K562 (cell line): ENCODE results near the gene TMTC2. TPM values are rescaled to one million over a fixed set of nuclear protein-coding genes. Genes with fewer than 3 reads are reported as not detected.

ENCODE experiments used
- ATAC-seq: fragments of 200-7000 bp; cut with Tn5 transposase; 3 replicates; pipeline ENCODE4 v1.9.1; 2020; ENCODE audit warnings: moderate library complexity
- BruUV-seq: library from RNA; stranded (reverse); fragments of 400-500 nt; replicated peaks from 2 replicates; lab custom pipeline; 2021; lab: Mats Ljungman, UMichigan
- CTCF ChIA-PET: fragments of 300-600 bp; formaldehyde crosslinking; extraction: SDS; loops from one replicate; lab custom pipeline; 2021; ENCODE audit warnings: low intra/inter-chr PET ratio; lab: Yijun Ruan, JAX
- POLR2A ChIA-PET: fragments of 300-600, 350-650 bp; sonication (Branson Sonifier 250); formaldehyde crosslinking; extraction: SDS; loops from one replicate; lab custom pipeline; 2021; ENCODE audit warnings: antibody characterized with exemption, inconsistent platforms; lab: Yijun Ruan, JAX
- DNase-seq, 4 experiments: peaks; one replicate each; pipeline versions ENCODE4 v3.0.0 to v3.0.0-alpha.2; 2011 to 2018; ENCODE audit warnings: low spot score in 3 of 4, mixed read lengths in 3 of 4; ENCODE audit errors: extremely low read depth in 1 of 4
- FAIRE-seq: peaks from 2 replicates; lab custom pipeline; 2011; peaks lifted over from hg19 to GRCh38; lab: Jason Lieb, UNC
- H2AFZ ChIP-seq: 2 replicates; pipeline ENCODE4 v1.6.0; 2011; ENCODE audit warnings: low read depth, low read length, control low read depth, inconsistent platforms
- H3K27ac ChIP-seq: fragments of 200-600 bp; 3 replicates; pipeline ENCODE4 v1.8.0; 2011; ENCODE audit warnings: low read depth, mild to moderate bottlenecking, control low read depth, inconsistent platforms, low read length, moderate library complexity, mixed read lengths; ENCODE audit errors: extremely low read depth
- H3K27me3 ChIP-seq, 2 experiments: fragments of 300-600 bp in 1 of 2; 2 replicates in 1 of 2; 3 replicates in 1 of 2; pipeline versions ENCODE4 v1.6.0 to v1.8.0; 2011; ENCODE audit warnings: inconsistent platforms in 2 of 2, low read length in 2 of 2, mild to moderate bottlenecking in 1 of 2, mixed read lengths in 1 of 2, moderate library complexity in 1 of 2; ENCODE audit not compliant: control insufficient read depth in 2 of 2, insufficient read depth in 2 of 2
- H3K36me3 ChIP-seq: fragments of 300-600 bp; 3 replicates; pipeline ENCODE4 v1.8.0; 2011; ENCODE audit warnings: mild to moderate bottlenecking, low read length, inconsistent platforms; ENCODE audit not compliant: control insufficient read depth, insufficient read depth
- H3K4me1 ChIP-seq, 2 experiments: fragments of 200-600 bp in 1 of 2; replicated peaks in 1 of 2; 2 replicates in 1 of 2; 3 replicates in 1 of 2; pipeline versions ENCODE4 v1.5.1 to v1.8.0; 2011; ENCODE audit warnings: inconsistent platforms in 2 of 2, low read length in 2 of 2, mild to moderate bottlenecking in 1 of 2, mixed read lengths in 1 of 2, moderate library complexity in 1 of 2; ENCODE audit not compliant: control insufficient read depth in 2 of 2, insufficient read depth in 2 of 2
- H3K4me2 ChIP-seq: 2 replicates; pipeline ENCODE4 v1.6.1; 2011; ENCODE audit warnings: low read length, control low read depth, inconsistent platforms, mixed read lengths; ENCODE audit not compliant: insufficient read depth
- H3K4me3 ChIP-seq: fragments of 200-600 bp; sonication (generic), shearing (Covaris generic); 2 replicates; pipeline ENCODE4 v1.5.1; 2016; ENCODE audit warnings: control low read depth, inconsistent platforms
- H3K79me2 ChIP-seq: fragments of 200-600 bp; 3 replicates; pipeline ENCODE4 v1.8.0; 2011; ENCODE audit warnings: low read length, inconsistent platforms; ENCODE audit not compliant: control insufficient read depth, insufficient read depth
- H3K9ac ChIP-seq, 2 experiments: 2 replicates each; pipeline versions ENCODE4 v1.6.0 to v1.6.1; 2011; ENCODE audit warnings: low read depth in 2 of 2, low read length in 2 of 2, control low read depth in 1 of 2, inconsistent platforms in 1 of 2, mild to moderate bottlenecking in 1 of 2, mixed read lengths in 1 of 2; ENCODE audit not compliant: insufficient read depth in 1 of 2
- H3K9me1 ChIP-seq: one replicate; pipeline ENCODE4 v1.6.0; 2011; ENCODE audit warnings: inconsistent platforms, mild to moderate bottlenecking, low read length, moderate library complexity; ENCODE audit not compliant: control insufficient read depth, insufficient read depth
- H3K9me3 ChIP-seq: replicated peaks from 2 replicates; pipeline ENCODE4 v1.5.1; 2011; ENCODE audit warnings: low read depth, low read length, inconsistent platforms; ENCODE audit not compliant: control insufficient read depth, insufficient read depth
- H4K20me1 ChIP-seq: replicated peaks from 2 replicates; pipeline ENCODE4 v1.6.1; 2011; ENCODE audit warnings: low read length, inconsistent platforms, mixed read lengths; ENCODE audit not compliant: control insufficient read depth, insufficient read depth
- AFF4 ChIP-seq: sonication (generic); formaldehyde crosslinking; IDR thresholded peaks from 2 replicates; pipeline ENCODE4 v1.8.0; 2023; ENCODE audit warnings: mild to moderate bottlenecking, missing genetic modification reagents
- CC2D1A ChIP-seq: fragments of 450-650 bp; IDR thresholded peaks from 2 replicates; pipeline ENCODE4 v1.6.1; 2017; ENCODE audit warnings: mild to moderate bottlenecking
- ELF1 ChIP-seq: fragments of 200-800 bp; sonication (Bioruptor generic); IDR thresholded peaks from 2 replicates; pipeline ENCODE4 v1.6.1; 2016; ENCODE audit warnings: missing genetic modification characterization, missing compliant biosample characterization
- ELK1 ChIP-seq: sonication (generic); formaldehyde crosslinking; IDR thresholded peaks from 2 replicates; pipeline ENCODE4 v1.8.1; 2022; ENCODE audit warnings: missing genetic modification reagents
- FOXJ2 ChIP-seq: fragments of 200-800 bp; sonication (Bioruptor generic); IDR thresholded peaks from 2 replicates; pipeline ENCODE4 v1.6.1; 2016; ENCODE audit warnings: missing genetic modification characterization, missing compliant biosample characterization
- HDGF ChIP-seq: fragments of 450-650 bp; IDR thresholded peaks from 2 replicates; pipeline ENCODE4 v1.6.1; 2016
- HEY1 ChIP-seq: fragments of 250-450 bp; sonication (Bioruptor Pico); IDR thresholded peaks from 2 replicates; pipeline ENCODE4 v1.5.0; 2020; ENCODE audit warnings: mild to moderate bottlenecking, moderate library complexity, borderline replicate concordance
- MEF2A ChIP-seq: IDR thresholded peaks from 2 replicates; pipeline ENCODE4 v1.6.1; 2011; ENCODE audit warnings: low read depth, mild to moderate bottlenecking, low read length, moderate library complexity; ENCODE audit not compliant: control insufficient read depth
- RBM25 ChIP-seq: fragments of 200-400 bp; formaldehyde crosslinking; IDR thresholded peaks from 2 replicates; pipeline ENCODE4 v1.6.1; 2018; ENCODE audit warnings: low read length, low read depth, moderate library complexity; ENCODE audit not compliant: severe bottlenecking
- SIX5 ChIP-seq, 2 experiments: IDR thresholded peaks; 2 replicates each; pipeline ENCODE4 v1.6.1; 2011; ENCODE audit warnings: low read length in 2 of 2, borderline replicate concordance in 1 of 2, low read depth in 1 of 2, mild to moderate bottlenecking in 1 of 2, moderate library complexity in 1 of 2; ENCODE audit not compliant: insufficient read depth in 1 of 2
- TSC22D4 ChIP-seq: fragments of 450-650 bp; IDR thresholded peaks from 2 replicates; pipeline ENCODE4 v1.6.1; 2016; ENCODE audit warnings: missing genetic modification characterization, missing biosample characterization, control low read depth
- ZBTB8A ChIP-seq: fragments of 450-650 bp; IDR thresholded peaks from 2 replicates; pipeline ENCODE4 v1.6.1; 2018; ENCODE audit warnings: mild to moderate bottlenecking, moderate library complexity; ENCODE audit not compliant: partially characterized antibody
- ZFP30 ChIP-seq: fragments of 250-450 bp; sonication (Bioruptor Pico); IDR thresholded peaks from 2 replicates; pipeline ENCODE4 v1.8.0; 2022; ENCODE audit warnings: moderate library complexity, mild to moderate bottlenecking, inconsistent platforms, borderline replicate concordance
- ZMIZ1 ChIP-seq, 2 experiments: fragments of 150-350 bp in 1 of 2; IDR thresholded peaks; 2 replicates each; pipeline ENCODE4 v1.6.1; 2012 to 2016; ENCODE audit warnings: low read depth in 2 of 2, low read length in 2 of 2, mild to moderate bottlenecking in 1 of 2, moderate library complexity in 1 of 2
- ZNF668 ChIP-seq: fragments of 250-450 bp; sonication (Bioruptor Pico); IDR thresholded peaks from 2 replicates; pipeline ENCODE4 v1.8.0; 2022; ENCODE audit warnings: mild to moderate bottlenecking, inconsistent platforms
- WGBS: fragments of 100-300 bp; shearing (Covaris generic); methylation state at CpG from one replicate; pipeline ENCODE4 v1.1.6; 2016; ENCODE audit warnings: low coverage, mixed read lengths; ENCODE audit not compliant: insufficient coverage; ENCODE audit errors: missing lambda C conversion rate; 5-methylcytosine and 5-hydroxymethylcytosine counted together
- in situ Hi-C: fragments of 300-500 bp; cut with MboI; formaldehyde crosslinking; loops from 4 replicates; pipeline ENCODE4 v1.15.0; 2018; ENCODE audit warnings: inconsistent platforms, mixed read lengths
- intact Hi-C: fragments of 100-400 bp; cut with micrococcal nuclease; formaldehyde crosslinking; loops from 2 replicates; pipeline ENCODE4 v1.14.2; 2022
- polyA plus RNA-seq, 8 experiments: library from polyadenylated mRNA; depleted of rRNA in 4 of 8; stranded (reverse) in 5 of 8; unstranded in 3 of 8; fragments of >200 nt; fragmentation: Nextera tagmentation in 2 of 8; fragmentation: Illumina TruSeq in 1 of 8; extraction: Ambion mirVana in 2 of 8; extraction: Trizol in 1 of 8; gene quantifications; 2 replicates each; pipeline versions ENCODE4 v1.2.1 to v1.2.3, GENCODE V29; 2011 to 2014; ENCODE audit warnings: inconsistent platforms in 1 of 8, missing spikeins in 1 of 8
- total RNA-seq, 7 experiments: library from RNA; depleted of rRNA in 6 of 7; stranded (reverse); fragments of >200 nt in 6 of 7; fragmentation: Illumina TruSeq in 2 of 7; extraction: Trizol in 2 of 7; gene quantifications; 2 replicates each; pipeline versions ENCODE4 v1.2.1 to v1.2.3, GENCODE V29; 2011 to 2021; ENCODE audit warnings: low replicate concordance in 1 of 7

Gene TMTC2
- total and polyA plus RNA-seq, 9 of the 15 experiments (the other 6 are each of a cell fraction or from before 2014, with no cell fraction given) = 0.29 to 1.1 (median 0.55) TPM

DNA sequence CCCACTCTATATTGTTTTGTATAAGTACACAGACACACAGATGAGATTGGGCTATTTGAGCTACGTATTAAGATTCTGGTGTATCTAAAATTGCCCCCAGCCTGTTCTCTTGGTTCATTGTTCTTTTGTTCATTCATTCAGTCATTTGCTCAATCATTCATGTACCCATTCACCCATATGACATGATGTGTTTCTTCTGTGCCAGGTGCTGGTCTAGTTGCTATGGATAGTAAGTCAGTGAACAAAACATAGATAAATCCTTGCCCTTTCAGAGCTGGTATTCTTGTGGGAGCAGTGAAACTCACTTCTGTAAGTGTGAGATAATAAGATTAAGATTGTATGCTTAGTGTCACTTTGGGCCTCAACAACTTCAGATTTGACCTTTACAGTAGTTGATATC is 191.3 kb downstream of the TMTC2 start:
- H3K9me1 ChIP-seq = no peaks in the 10 kb centered on the region
- FAIRE-seq (no peak), ATAC-seq (no peak), DNase-seq (no peak)
- no peaks in the 10 kb centered on the region for H4K20me1 ChIP-seq
- no peaks in the 10 kb centered on the region for H3K36me3 ChIP-seq
- H2AFZ ChIP-seq = no peak overlapping the region
- POLR2A ChIA-PET = no interaction called here
- intact Hi-C loops = no loop called here
- in situ Hi-C loops = no loop called here
- no peaks in the 10 kb centered on the region for H3K9me3 ChIP-seq
- H3K9ac ChIP-seq = no peak overlapping the region
- H3K4me3 ChIP-seq = no peak overlapping the region
- H3K27ac ChIP-seq = no peak overlapping the region
- H3K4me1 ChIP-seq = no peaks in the 10 kb centered on the region
- H3K79me2 ChIP-seq = no peaks in the 10 kb centered on the region
- H3K27me3 ChIP-seq = no peaks in the 10 kb centered on the region
- H3K4me2 ChIP-seq = no peak overlapping the region
- CTCF ChIA-PET = no interaction called here
- BruUV-seq = no TSS peak
- WGBS = 0% methylated on average over 1 of the region's 1 CpG
- TF ChIP-seq MEF2A = no peak
- no peak for TF ChIP-seq CC2D1A
- TF ChIP-seq ELK1 (CRISPR knock-in tag) = no peak
- no peak for TF ChIP-seq ELF1 (tag)
- no peak for TF ChIP-seq FOXJ2
- TF ChIP-seq ZBTB8A = no peak
- TF ChIP-seq ZNF668 (CRISPR knock-in tag) = no peak
- TF ChIP-seq HEY1 (CRISPR knock-in tag) = no peak
- no peak for TF ChIP-seq AFF4 (CRISPR knock-in tag)
- TF ChIP-seq SIX5 (IDR thresholded peaks at IDR 0.05; ENCODE audit: borderline replicate concordance in 1 of 2, insufficient read depth in 1 of 2, low read depth in 1 of 2, low read length in 2 of 2) = no peak
- TF ChIP-seq ZMIZ1 (IDR thresholded peaks at IDR 0.05; ENCODE audit: low read depth in 2 of 2, low read length in 2 of 2) = no peak
- no peak for TF ChIP-seq HDGF
- no peak for TF ChIP-seq ZFP30 (CRISPR knock-in tag)
- no peak for TF ChIP-seq TSC22D4
- TF ChIP-seq RBM25 = no peak
